NOMO-1 treated with DMSO at 0.1 percent for 48 hours (cell line): ENCODE measurements around the gene NEK9.

Source experiments
- DNase-seq: peaks from one replicate; lab custom pipeline; 2025; ENCODE audit not compliant: unreplicated experiment; lab: John Stamatoyannopoulos, UW

The NEK9 gene

GRCh38 chr14:75113932-75114539 is 12.8 kb downstream of the NEK9 start:
- no peak for DNase-seq

- DNase-seq = no peak
Measured at GRCh38 chr14:75109877-75110276, 17.0 kb downstream of the NEK9 start.

DNA sequence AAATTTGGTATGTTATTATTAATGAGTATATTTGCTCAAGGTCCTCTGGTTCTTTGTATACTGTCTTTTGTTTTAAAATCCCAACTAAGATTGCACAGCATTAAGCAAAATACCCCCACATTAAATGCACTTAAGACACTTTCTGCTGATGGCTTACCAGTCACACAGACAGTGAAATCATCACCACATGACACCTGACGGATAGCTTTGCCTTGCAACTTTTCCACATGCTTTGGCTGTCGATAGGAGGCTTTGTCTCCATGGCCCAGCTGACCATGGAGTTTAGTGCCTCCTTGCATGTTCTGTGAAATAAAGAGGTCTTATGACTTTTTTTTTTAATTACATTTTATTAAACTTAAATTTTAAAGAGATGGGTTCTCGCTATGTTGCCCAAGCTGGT is 19.7 kb downstream of the NEK9 start:
- DNase-seq = no peak

DNA sequence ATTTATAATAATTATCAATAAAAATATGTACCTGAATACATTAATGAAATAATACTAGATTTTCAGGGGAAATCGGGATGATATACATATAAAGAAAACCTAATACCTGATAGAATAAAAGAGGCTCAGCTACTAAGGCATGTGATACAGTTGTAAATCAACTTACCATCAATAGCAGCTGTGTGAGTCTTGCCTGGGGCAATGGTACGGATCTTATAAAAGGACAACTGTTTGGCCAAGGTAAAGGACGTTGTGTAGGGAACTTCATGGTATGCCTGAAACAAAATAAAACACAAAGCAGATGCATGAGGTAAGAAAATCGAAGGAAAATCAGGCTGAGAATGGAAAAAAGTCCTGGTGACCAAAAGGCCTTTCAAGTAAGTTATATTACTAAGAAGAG is 25.4 kb downstream of the NEK9 start:
- no peak for DNase-seq

GRCh38 chr14:75098682-75099081 is 28.2 kb downstream of the NEK9 start:
- DNase-seq = no peak

- DNase-seq = no peak
Measured at GRCh38 chr14:75098212-75098611, 28.6 kb downstream of the NEK9 start.

DNA sequence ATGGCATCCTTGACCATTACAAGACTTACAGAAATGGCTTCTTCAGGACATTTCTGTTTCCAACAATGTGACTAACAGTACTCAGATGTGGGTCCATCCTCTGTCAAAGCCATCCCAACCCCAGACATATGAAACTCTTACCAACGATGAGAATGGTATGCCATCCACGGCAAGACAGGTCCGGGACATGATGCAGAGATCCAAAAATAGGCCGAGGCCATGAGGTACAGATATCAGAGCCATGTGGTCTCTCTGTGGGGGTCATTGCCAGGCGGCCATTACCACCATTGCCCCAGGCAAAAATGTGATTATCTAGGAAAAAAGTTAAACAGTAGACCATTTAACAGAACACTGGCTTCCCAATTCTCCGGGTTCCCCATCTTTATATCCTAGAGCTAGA is 29.9 kb downstream of the NEK9 start:
- no peak for DNase-seq

- no peak for DNase-seq
Measured at GRCh38 chr14:75095690-75096089, 31.2 kb downstream of the NEK9 start.

DNA sequence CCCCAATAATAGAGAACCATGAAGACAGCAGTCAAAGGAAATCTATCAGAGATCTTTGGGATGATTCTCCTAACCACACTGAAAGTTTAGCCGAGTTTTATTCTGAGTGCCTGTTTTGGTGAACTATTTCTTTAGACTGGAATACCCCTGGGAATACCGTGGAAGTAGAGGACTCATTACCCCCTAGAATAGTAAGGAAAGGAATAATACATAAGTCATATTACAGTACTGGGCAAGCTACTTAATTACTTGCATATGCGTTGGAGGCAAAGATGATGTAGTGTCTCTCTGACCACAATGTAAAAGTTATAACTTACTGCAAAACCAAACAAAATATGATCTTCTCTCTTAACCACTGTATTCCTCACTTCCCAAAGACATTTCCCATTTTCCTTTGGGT is 32.0 kb downstream of the NEK9 start:
- DNase-seq = no peak

GRCh38 chr14:75092698-75093097 is 34.1 kb downstream of the NEK9 start:
- DNase-seq = no peak

DNA sequence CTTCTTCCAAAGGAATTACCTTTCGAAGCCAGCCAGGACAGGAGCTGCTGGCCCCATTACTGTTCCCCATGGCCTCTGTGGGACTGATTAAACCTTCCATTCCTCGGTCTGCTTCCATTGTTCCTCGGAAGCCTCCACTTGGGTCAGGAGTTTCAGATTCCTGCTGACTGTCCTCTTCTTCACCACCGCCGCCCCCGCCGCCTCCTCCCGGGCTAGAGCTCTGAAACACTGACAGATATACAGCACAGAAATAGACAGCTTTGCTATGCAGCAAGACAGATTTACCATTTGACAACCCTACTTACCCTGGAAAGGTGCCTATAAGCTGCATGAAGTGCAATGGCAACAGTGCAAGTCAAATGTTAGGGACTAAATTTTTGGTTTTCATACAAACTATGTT is 35.6 kb downstream of the NEK9 start:
- DNase-seq = no peak

GRCh38 chr14:75090353-75090752 is 36.5 kb downstream of the NEK9 start:
- DNase-seq = no peak

GRCh38 chr14:75088566-75089373 is 38.1 kb downstream of the NEK9 start:
- DNase-seq = peak; percentile 50

GRCh38 chr14:75088153-75088552 is 38.7 kb downstream of the NEK9 start:
- no peak for DNase-seq

GRCh38 chr14:75084513-75084912 is 42.3 kb downstream of the NEK9 start:
- no peak for DNase-seq

- DNase-seq = no peak
Measured at GRCh38 chr14:75083271-75083670, 43.6 kb downstream of the NEK9 start.

DNA sequence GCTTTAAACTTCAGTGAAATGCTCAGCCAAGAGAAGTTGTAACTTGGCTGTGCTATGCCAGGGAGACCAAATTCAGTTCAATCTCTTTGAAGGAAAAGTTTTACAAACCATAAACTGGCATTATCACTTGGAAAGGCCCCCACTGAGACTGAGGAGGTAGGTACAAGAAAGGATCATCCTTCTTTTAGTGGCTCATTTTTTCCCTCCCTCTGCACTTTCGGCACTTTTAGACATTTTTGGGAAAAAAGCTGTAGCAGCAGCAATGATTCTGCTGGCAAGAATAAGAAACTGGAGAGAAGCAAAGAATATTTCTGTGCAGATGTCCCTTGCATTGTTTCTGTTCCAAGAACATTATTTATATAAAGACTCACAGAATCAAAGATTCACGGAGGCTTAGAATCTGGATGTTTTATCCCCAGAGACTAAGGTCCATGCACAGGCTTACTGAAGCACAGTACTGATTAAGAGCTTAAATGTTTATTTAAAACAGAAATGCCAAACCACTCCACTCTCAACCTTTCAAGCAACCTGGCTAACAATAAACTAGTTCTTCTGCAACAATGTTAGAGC is 45.1 kb downstream of the NEK9 start:
- DNase-seq = no peak

GRCh38 chr14:75079521-75079920 is 47.3 kb downstream of the NEK9 start:
- no peak for DNase-seq

DNA sequence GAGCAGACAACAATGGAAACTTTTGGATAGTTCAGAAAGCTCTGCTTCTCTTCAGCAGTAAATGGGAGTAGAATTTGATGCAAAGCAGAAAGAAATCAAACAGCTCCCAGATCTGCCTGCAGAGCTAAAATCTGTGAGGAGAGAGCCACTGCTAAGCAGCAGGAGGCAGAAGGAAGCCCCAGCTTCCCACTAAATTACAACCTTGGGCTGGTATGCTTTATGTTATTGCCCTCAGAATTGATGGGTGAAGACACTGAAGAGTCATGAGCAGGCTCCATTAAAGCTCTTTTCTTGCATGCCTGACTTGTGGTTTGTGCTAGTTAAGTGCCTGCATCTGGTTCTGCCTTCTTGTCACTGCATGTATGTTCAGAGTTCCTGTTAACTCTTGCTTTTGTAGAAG is 49.1 kb downstream of the NEK9 start:
- no peak for DNase-seq

DNA sequence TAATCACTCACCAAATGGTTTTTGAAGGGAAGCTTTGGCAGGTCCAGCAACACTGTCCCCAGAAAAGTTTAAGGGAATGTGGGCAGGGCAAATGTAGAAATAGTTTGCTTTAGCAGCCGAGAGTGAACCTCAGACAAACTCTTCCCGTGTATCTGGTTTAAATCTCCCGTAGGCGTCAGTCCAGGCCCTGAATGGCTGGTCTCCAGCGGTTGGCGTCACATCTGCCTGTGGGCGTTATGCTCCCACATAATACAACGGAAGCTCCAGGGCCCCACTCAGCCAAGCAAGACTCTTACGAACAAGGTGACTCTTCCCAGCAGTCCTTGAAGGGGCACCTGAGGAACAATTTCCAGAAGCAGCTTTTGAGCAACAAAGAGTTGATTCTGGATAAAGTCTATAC is 56.5 kb downstream of the NEK9 start:
- DNase-seq = no peak

- DNase-seq = no peak
Measured at GRCh38 chr14:75069811-75070145, 57.1 kb downstream of the NEK9 start.

- peak; percentile 77 for DNase-seq
Measured at GRCh38 chr14:75069121-75069810, 57.6 kb downstream of the NEK9 start, which contains the start of gene ZC2HC1C. TSS of gene ZC2HC1C (plus strand) at chr14:75069641. CDS start at chr14:75070574, 933 bp downstream.
